GM18508 (cell line): ENCODE measurements around the gene AIFM3.
"Not testable (repeated sequence)": the region's sequence is repeated elsewhere in the genome, so short reads cannot be mapped to it uniquely, and the experiment has no call there.

Experiments used
- ATAC-seq: cut with Tn5 transposase; IDR thresholded peaks from one replicate; pipeline ENCODE4 v1.9.1; 2021; ENCODE audit warnings: moderate number of reproducible peaks; ENCODE audit not compliant: insufficient read depth, unreplicated experiment

AIFM3 gene

DNA sequence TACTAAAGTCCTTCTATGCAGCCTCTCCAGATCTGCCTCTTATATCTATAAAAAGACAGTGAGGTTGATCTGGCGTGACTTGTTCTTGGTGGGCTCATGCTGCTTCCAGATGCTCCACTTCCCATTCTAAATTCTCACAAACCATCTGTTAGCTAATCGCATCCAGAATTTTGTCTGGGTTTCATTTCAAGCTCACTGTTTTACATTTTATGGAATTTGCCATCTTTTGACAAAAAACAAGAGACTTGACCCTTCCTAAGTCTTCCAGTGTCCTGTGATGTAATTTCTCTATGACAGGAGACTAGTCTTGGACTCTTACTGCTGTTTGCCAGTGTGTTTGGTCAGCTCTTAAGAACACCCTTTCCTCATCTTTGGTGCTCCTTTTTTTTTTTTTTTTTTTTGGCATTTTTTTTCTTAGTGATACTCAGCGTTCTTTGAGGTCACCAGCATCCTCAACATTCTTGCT lies 26.8 kb upstream of the AIFM3 start:
- no peak for ATAC-seq

DNA sequence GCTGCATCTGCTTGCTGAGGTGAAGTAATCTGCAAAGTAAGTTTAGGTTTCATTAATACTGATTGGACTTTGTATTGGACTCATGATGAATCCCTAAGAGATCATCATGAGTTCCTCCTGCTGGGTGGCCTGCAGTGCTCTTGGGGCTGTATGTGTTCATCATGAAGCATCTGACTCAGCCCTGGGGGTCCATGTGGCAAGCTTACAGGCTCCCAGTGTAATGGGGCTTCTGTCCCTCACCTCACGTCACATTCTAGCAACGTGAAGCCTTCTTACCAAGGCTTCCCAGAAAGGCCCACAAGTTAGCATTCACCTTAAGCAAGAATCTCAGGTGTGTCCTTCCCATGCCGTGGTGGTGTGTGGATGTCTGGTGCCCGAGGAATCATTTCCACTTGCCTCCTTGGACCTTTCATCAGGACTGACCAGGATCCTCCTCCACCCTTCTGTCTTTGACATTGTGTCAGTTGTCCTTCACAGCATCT lies 26.1 kb upstream of the AIFM3 start:
- no peak for ATAC-seq

DNA sequence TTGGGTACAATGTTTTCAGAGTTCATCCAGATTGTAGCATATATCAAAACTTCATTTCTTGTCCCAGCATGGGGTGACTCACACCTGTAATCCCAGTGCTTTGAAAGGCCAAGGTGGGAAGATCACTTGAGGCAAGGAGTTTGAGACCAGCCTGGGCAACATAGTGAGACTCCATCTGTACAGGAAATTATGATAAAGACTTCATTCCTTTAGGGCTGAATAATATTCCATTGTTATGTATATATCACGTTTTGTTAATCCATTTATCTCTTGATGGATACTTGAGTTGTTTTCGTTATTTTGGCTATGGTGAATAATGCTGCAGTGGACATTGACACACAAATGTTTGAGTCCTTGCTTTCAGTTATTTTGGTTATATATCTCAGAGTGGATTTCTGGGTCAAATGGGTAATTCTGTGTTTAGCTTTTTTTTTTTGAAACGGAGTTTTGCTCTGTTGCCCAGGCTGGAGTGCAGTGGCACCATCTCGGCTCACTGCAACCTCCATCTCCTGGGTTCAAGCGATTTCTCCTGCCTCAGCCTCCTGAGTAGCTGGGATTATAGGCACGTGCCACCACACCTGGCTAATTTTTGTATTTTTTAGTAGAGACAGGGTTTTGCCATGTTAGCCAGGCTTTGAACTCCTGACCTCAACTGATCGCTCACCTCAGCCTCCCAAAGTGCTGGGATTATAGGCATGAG lies 24.7 kb upstream of the AIFM3 start:
- ATAC-seq = not testable (repeated sequence)

DNA sequence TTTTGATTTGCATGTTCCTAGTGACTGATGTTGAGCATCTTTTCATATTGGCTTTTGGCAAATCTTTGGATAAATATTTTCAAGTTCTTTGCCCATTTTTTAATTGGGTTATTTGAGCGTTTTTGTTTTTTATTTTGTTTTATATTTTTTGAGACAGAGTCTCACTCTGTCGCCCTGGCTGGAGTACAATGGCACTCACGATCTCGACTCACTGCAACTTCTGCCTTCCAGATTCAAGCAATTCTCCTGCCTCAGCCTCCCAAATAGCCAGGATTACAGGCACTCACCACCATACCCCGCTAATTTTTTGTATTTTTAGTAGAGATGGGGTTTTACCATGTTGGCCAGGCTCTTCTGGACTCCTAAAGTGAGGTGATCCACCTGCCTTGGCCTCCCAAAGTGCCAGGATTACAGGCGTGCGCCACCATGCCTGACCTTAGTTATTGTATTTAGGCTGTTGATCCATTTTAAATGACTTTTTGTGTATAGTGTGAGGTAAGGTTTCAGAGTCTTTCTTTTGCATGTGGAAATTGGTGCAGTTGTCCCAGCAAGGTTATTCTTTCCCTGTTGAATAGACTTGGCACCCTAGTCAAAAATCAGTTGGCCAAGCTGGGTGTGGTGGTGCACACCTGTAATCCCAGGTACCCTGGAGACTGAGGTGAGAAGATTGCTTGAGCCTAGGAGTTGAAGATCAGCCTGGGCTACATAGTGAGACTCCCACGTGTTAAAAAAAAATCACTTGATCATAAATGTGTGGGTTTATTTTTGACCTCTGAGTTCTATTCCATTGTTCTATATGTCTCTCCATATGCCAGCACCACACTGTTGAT lies 23.7 kb upstream of the AIFM3 start:
- ATAC-seq = no peak

DNA sequence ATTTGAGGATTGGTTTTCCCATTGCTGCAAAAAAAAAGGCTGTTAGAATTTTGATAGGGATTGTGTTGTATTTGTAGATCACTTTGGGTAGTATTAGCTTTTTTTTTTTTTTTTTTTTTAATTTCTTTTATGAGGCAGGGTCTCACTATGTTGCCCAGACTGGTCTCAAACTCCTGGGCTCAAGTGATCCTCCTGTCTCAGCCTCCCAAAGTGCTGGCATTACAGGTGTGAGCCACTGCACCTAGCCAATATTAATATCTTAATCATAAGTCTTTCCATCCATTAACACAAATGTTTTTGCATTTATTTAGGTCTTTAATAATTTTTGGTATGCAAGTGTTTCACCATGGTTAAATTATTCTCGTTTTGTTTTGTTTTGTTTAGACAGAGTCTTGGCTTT lies 23.0 kb upstream of the AIFM3 start:
- ATAC-seq = no peak

DNA sequence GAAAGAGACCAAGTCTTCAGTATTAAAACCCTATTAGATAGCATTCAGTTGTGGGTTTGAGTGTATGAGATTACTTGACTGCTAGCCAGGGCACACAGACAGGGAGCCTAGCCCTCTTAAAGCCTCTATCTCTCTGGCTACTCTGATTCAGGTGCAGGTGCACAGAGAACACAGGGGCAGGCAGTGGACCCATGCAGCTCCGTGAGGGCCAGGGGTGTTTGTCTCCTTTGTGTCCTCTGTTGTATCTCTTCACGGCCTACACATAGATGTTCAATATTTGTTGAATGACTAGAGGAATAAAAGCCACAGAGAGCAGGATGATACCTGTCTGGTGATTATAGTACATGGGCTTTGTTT lies 21.5 kb upstream of the AIFM3 start:
- no peak for ATAC-seq

DNA sequence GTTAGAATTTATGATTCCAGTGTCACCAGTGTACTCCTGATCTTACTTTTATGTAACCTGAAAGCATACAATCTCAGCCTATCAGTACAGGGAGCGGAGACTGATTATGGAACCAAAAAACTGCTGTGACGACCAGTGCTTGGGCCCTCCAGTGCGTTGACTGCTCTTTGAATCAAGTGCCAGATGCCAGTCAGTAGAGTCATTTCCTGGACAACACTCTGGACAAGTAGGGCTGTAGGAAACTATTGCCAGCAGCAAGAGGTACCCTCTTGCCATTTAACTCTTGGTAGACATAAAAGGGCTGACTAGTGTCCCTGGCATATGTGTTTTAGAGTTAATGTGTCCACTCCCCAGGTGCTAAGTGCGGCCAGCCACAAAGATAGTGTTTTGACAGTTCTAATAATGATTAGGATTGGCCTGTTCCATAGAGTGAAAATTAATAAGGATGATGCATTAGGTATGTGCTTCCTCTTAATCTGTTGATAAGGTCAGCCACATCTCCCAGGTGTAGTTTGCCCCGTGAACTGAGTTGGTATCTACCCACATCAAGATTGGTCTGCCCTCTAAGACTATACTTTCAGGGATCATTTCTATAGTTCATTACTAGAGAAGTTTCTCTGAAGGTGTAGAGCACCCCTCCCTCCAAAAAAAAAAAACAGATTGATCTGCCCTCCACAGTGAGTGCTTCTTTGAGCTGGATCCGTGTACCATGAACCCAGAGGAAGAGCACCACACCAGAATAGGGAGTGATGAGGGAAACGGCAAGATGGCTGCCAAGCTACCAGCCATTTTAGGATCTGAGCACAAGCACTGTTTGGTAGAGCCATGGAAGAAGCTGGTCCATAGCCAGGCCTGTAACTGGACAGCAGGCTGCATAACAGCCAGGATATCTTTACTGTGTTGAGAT lies 20.7 kb upstream of the AIFM3 start:
- no peak for ATAC-seq

DNA sequence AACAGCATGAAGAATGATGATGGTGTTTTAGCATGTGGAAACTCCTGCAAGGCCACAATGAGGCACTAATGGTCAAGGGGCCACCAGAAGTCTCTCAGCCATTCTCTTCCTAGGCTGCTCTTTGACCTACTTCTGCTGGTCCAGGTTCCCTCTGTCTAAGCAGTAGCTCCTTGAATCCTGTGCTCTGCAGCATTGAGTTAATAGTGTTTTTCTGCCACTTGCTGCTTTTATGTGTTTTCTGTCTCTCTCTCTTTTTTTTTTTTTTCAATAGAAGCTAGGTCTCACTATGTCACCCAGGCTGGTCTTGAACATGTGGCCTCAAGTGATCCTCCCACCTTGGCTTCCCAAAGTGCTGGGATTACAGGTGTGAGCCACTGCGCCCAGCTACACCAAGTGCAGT lies 20.1 kb upstream of the AIFM3 start:
- ATAC-seq = no peak

DNA sequence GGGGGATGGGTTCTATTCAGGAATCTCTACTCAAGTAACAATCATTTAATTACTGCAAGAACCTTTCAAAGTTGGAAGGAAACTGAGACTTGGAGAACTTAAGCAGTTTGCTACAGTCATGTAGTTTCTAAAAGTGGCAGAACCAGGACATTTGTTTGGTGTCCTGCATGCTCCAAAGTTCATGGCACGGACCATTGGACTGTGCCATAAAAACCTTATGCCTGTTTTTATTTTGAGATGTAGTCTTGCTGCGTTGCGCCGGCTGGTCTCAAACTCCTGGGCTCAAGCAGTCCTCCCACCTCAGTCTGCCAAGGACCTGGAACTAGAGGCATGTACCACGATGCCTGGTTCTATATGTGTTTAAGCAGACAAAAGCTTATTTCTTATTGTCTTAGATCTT lies 18.6 kb upstream of the AIFM3 start:
- ATAC-seq = no peak

DNA sequence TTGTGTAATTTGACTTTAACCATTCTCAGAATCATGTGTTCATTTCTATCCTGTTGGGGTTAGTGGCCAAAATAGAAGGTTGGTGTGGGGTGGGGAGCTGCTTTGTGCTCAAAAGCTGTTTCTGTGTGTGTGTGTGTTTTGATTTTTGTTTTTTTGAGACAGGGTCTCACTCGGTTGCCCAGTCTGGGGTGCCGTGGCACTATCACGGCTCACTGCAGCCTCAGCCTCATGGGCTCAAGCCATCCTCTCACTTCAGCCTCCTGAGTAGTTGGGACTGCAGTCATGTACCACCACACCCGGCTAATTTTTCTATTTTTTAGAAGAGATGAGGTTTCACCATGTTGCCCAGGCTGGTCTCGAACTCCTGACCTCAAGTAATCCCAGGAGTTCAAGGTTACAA lies 18.1 kb upstream of the AIFM3 start:
- no peak for ATAC-seq

DNA sequence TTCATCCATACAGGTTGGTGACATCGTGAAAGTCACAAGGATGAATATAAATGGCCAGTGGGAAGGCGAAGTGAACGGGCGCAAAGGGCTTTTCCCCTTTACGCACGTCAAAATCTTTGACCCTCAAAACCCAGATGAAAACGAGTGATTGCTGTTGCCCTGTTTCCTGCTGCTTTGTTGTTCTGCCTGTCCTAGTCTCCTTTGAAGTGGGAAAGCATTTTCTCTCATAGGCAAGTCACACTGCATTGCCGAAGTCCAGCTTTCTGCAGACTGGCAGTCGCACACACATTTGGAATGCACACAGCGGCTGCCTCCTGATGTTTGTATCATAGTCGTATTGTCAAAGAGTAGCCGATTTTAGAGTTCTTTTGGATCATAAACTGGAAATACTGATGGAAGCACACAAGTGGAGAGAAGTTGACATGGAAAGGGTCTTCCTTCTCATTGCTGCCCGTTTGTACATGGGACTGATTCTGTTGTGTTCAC lies 17.3 kb upstream of the AIFM3 start:
- no peak for ATAC-seq

DNA sequence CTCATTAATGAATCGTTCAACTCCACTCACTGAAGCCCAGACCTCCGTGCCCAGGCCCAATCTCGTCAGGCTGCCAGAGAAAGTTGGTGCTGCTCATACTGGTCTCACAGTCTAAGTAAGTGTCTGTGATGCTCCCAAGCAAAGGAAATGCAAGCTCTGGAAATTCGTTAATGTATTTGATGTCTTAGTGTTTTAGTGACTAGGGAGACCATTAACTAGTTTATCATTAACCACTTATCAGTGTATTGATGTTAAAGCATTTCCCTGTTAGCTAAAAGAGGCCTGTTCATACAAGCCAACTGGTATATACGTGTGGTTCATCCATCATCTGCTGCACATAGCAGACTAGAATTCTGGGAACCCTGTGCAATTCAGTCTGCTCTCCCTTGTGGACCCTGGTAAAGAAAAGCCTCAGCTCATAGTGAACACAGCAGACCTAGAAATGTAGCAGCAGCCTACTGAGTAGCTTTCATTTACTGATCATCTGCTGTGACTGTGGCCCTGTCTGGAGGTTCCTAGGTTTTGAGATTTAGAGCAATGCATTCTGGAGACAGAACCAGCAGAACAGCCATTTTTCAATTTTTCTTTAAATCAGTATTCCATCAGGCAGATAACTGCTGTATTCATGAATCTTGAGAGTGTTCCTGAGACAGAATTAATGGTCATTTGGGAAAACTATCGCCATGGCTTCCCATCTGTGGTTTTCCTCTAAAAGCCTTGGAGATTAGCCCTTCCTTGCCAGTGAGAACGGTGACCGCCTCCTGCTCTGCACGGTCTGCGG lies 15.7 kb upstream of the AIFM3 start:
- ATAC-seq = no peak

DNA sequence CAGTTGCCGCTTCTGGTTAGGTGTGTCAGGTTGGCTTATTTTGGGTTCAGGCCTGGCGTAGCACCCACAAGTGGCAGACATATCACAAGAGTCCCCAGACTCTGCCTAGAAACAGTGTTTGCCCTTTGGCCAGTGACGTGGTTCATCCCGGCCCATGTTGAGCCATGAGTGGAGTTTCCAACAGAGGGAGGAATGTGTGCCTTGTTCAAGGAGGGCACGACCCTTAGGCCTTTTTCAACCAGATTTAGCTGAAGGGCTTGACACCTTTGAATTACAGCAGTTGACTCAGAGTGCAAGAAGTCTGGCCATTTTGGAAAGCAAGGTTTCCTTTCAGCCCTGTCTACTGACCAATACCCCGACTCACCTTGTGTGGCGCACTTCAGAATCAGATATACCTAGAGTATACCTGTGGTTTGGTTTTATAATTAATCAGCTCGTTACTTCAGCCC lies 15.1 kb upstream of the AIFM3 start:
- ATAC-seq = no peak

DNA sequence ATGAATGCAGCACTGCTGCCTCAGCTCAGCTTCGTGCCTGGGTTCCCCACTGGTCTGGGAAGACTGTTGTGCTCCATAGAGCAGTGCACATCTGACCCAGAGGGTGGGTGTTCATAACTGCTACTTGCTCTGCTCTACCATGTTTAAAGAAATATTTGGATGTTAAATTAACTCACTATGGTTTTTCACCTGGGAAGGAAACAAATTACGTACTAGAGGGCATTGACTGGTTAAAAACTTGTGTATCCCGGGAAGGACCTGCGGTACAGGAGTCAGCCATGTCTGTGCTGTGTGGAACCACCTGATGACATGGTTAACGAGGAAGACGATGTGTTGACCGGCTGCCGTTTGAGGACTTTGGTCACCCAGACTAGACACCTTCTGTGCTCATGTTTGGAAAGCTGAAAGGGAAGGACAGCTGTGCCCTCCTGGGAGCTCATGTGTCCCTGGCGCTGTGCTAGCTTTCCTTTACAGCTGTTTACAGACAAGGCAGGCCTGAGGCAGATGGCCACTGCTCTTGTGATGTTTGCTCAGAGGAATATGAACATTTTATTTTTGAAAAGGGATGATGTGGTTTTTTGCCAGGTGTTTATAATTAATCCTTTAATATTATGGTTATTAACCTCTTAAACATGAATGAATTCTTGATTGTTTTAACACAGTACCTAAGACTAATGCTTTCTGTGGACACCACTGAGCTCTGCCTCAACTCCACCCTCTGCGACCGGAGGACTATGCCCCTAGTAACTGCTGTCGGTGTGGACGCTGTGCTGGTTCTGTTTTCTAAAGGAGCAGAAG lies 14.3 kb upstream of the AIFM3 start:
- no peak for ATAC-seq

DNA sequence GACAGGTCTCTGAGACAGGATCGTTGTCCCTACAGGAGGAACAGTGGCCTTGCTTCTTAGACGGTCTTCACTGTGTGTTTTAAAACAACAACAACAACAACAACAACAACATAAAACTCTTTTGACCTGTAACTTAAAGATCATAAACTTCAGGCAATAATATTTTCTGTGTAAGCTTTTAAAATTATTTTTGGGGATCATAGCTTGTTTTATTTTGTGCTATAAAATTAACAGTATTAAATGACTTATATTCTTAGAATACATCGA lies 13.8 kb upstream of the AIFM3 start:
- ATAC-seq = no peak

DNA sequence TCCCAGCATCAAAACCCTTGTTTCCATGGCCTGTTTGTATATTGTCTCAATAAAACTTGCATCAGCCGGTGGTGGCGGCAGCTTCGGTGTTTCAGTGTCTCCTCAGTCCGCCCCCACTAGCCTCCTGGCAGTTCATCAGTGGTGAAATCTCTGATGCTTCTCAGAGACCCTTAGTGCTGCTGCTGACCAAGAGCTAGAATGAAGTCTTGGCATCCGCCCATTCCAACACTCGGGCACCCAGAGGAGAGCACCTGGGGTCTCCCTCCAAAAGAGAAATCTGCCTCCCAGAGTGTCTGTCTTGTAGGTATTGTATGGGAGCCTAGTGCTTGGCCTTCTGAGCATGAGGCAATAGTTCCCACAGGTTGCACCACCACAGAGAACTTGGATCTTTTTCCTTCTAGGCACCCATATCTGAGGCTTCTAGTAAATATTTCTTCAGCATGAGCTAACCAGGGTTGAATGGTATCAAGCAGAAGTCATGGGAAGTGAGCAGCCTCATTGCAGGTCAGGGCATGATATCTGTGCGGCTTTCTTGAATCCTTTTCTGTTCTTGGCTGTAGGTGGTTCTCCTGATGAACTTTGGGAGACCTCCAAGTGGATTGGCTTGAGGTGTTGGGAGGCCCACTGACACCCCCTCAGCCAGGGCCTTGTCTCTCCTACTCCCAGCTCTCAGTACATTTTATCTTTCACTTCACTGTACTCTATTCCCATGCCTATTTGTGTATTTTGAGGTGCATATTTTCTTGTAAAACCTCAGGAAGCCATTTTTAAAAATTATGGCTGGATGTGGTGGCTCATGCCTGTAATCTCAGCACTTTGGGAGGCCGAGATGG lies 13.2 kb upstream of the AIFM3 start:
- no peak for ATAC-seq

DNA sequence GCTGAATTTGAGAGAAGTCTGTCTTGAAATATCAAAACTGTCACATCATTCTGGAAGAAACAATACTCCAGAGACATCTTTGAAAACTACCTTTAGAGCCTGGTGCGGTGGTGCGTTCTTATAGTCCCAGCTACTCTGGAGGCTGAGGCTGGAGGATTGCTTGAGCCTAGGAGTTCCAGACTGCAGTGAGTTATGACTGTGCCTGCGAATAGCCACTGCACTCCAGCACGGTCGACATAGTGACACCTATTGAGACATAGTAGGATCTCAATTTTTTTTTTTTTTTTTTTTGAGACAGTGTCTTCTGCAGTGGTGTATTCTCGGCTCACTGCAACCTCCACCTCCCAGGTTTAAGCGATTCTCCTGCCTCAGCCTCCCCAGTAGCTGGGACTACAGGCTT lies 11.5 kb upstream of the AIFM3 start:
- no peak for ATAC-seq
